Measurements from ENCODE around the gene NTF4. TPM values are rescaled to one million over a fixed set of nuclear protein-coding genes. Genes with fewer than 3 reads are reported as not detected.

Gene NTF4
- total RNA-seq, 1 experiment from 2014 or later: not detected

DNA sequence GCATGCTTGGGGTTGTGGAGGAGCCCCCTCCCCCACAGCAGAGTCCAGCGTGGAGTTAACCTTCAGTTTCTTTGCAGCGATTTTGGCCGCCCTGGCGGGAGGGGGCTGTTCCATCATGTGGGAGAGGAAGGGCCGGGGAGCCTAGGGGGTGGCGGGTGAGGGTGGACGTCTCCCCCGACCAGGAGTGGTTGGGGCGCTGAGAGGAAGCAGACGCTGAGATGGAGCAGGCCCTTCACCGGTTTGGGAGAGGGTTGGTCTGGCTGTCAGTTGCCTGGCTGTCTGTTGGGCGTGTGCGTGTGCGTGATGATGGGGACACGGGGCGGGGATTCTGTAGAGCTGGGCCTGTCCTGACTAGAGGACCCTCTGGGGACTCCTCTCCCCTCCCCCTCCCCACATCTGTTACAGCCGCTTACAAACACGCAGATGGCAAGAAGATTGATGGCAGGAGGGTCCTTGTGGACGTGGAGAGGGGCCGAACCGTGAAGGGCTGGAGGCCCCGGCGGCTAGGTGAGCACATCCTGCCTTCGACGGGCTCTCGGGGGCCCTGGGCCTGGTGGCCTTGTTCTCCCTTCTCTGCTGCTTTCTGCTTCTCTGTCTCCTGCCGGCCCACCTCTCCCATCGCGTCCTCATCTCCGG is 39.7 kb upstream of the NTF4 start:
- intact Hi-C loops (cut with micrococcal nuclease; ENCODE audit: unreplicated experiment): no loop called here
- Histone ChIP-seq H3K4me3 (ENCODE audit: low read depth, low read length, poor library complexity, severe bottlenecking) (no peak overlapping the region), H3K4me1 (ENCODE audit: insufficient read depth, low read length, poor library complexity, severe bottlenecking) (peaks cover 25% of the 10 kb centered on the region), H3K9me3 (ENCODE audit: low read depth, low read length, poor library complexity, severe bottlenecking) (no peaks in the 10 kb centered on the region), H3K36me3 (ENCODE audit: insufficient read depth, low read length, poor library complexity, severe bottlenecking) (peaks cover 94% of the 10 kb centered on the region), H3K27ac (ENCODE audit: low read depth, low read length, poor library complexity, severe bottlenecking) (peak overlapping the region; percentile 71), H3K27me3 (replicated peaks; ENCODE audit: insufficient read depth, low read depth, low read length, poor library complexity) (no peaks in the 10 kb centered on the region)
- no peak for DNase-seq (ENCODE audit: low spot score)
- BruUV-seq (replicated peaks): no TSS peak
- ChIA-PET POLR2A (ENCODE audit: low non-redundant PET) (no interaction called here), CTCF (interaction anchor here (0.6 kb wide), 1 partner anchor 100 kb away, joined by 10 read pairs; no protein-coding TSS in a partner anchor)
- TF ChIP-seq, protein P1, sequence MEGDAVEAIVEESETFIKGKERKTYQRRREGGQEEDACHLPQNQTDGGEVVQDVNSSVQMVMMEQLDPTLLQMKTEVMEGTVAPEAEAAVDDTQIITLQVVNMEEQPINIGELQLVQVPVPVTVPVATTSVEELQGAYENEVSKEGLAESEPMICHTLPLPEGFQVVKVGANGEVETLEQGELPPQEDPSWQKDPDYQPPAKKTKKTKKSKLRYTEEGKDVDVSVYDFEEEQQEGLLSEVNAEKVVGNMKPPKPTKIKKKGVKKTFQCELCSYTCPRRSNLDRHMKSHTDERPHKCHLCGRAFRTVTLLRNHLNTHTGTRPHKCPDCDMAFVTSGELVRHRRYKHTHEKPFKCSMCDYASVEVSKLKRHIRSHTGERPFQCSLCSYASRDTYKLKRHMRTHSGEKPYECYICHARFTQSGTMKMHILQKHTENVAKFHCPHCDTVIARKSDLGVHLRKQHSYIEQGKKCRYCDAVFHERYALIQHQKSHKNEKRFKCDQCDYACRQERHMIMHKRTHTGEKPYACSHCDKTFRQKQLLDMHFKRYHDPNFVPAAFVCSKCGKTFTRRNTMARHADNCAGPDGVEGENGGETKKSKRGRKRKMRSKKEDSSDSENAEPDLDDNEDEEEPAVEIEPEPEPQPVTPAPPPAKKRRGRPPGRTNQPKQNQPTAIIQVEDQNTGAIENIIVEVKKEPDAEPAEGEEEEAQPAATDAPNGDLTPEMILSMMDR (conservative IDR thresholded peaks at IDR 0.05; ENCODE audit: low read depth, low read length): no peak
- TF ChIP-seq EZH2 (IDR thresholded peaks at IDR 0.05; ENCODE audit: borderline replicate concordance, low read depth, low read length, poor library complexity, severe bottlenecking): no peak

DNA sequence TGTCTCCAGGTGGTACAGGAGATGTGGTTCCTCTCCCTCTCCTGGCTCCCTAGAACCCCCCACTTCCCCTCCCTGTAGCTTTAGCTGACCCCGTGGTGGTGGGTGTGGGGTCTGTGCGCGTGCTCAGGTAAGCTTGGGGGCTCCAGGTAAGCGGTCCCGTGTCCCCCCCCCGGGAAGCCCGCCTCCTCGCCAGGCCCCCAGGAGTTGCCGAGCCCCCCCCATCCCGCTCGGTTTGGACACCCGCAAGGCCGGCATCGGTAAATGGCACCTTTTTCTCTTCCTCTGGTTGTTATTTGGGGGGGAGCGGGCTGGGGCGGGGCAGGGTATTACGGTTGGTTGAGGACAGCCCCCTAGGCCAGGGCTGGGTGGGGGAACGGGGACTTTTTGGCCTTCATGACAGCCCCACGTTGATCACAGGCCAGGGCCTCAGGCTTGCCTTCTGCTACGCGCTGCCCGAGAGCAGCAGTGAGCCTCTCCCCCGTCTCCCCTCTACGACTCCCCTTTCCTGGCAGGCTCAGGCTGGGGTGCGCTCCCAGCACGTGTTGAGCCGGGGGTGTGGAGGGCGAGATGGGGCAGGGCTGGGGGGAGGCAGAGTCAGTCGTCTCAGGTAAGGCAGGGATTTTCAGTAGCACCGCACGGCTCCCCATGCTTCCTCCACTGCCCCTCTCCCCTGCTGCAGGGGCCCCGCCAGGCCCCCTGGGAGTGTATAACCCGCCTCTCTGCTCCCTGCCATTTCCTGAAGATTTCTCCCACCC is 38.9 kb upstream of the NTF4 start:
- Histone ChIP-seq H3K27me3 (replicated peaks; ENCODE audit: insufficient read depth, low read depth, low read length, poor library complexity) (no peaks in the 10 kb centered on the region), H3K27ac (ENCODE audit: low read depth, low read length, poor library complexity, severe bottlenecking) (peak overlapping the region; percentile 71), H3K4me3 (ENCODE audit: low read depth, low read length, poor library complexity, severe bottlenecking) (no peak overlapping the region), H3K4me1 (ENCODE audit: insufficient read depth, low read length, poor library complexity, severe bottlenecking) (peaks cover 25% of the 10 kb centered on the region), H3K36me3 (ENCODE audit: insufficient read depth, low read length, poor library complexity, severe bottlenecking) (peaks cover 94% of the 10 kb centered on the region), H3K9me3 (ENCODE audit: low read depth, low read length, poor library complexity, severe bottlenecking) (no peaks in the 10 kb centered on the region)
- no TSS peak for BruUV-seq (replicated peaks)
- ChIA-PET CTCF (no interaction called here), POLR2A (ENCODE audit: low non-redundant PET) (no interaction called here)
- intact Hi-C loops (cut with micrococcal nuclease; ENCODE audit: unreplicated experiment): no loop called here
- no peak for DNase-seq (ENCODE audit: low spot score)
- no peak for TF ChIP-seq EZH2 (IDR thresholded peaks at IDR 0.05; ENCODE audit: borderline replicate concordance, low read depth, low read length, poor library complexity, severe bottlenecking)
- TF ChIP-seq, protein P1 (conservative IDR thresholded peaks at IDR 0.05; ENCODE audit: low read depth, low read length): no peak

DNA sequence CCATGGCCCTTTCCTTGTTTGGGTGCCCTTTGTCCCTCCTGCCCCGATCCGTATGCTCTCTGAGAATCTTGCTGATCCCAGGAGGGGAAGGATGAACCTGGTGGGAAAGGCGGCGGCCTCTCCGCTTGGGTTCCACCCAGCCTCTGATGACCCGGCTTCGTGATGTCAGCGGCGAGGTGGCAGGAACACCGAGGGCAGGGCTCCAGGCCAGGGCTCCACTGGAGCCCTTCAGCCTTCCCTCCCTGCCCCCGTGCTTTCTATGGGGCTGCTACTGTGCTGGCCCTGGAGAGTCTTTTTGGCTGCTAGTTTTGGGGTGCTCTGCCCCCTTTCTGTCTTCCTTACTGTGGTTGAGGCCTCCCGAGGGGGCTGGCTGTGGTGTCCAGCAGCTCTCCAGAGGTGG is 37.7 kb upstream of the NTF4 start:
- BruUV-seq (replicated peaks): no TSS peak
- Histone ChIP-seq H3K27me3 (replicated peaks; ENCODE audit: insufficient read depth, low read depth, low read length, poor library complexity) (no peaks in the 10 kb centered on the region), H3K27ac (ENCODE audit: low read depth, low read length, poor library complexity, severe bottlenecking) (peak overlapping the region; percentile 71), H3K4me3 (ENCODE audit: low read depth, low read length, poor library complexity, severe bottlenecking) (no peak overlapping the region), H3K9me3 (ENCODE audit: low read depth, low read length, poor library complexity, severe bottlenecking) (no peaks in the 10 kb centered on the region), H3K4me1 (ENCODE audit: insufficient read depth, low read length, poor library complexity, severe bottlenecking) (peaks cover 25% of the 10 kb centered on the region), H3K36me3 (ENCODE audit: insufficient read depth, low read length, poor library complexity, severe bottlenecking) (peaks cover 94% of the 10 kb centered on the region)
- ChIA-PET CTCF (no interaction called here), POLR2A (ENCODE audit: low non-redundant PET) (no interaction called here)
- intact Hi-C loops (cut with micrococcal nuclease; ENCODE audit: unreplicated experiment): no loop called here
- no peak for DNase-seq (ENCODE audit: low spot score)
- no peak for TF ChIP-seq EZH2 (IDR thresholded peaks at IDR 0.05; ENCODE audit: borderline replicate concordance, low read depth, low read length, poor library complexity, severe bottlenecking)
- TF ChIP-seq, protein P1 (conservative IDR thresholded peaks at IDR 0.05; ENCODE audit: low read depth, low read length): no peak

All from A673 (cell line).